OCI-LY1 (cell line): ENCODE data around the gene MOAP1.
"Not testable (repeated sequence)": the region's sequence is repeated elsewhere in the genome, so short reads cannot be mapped to it uniquely, and the experiment has no call there.

Source experiments
- CTCF ChIP-seq: fragments of 200-600 bp; sonication (generic), shearing (Covaris generic); IDR thresholded peaks from 2 replicates; pipeline ENCODE4 v1.5.1; 2017; ENCODE audit warnings: mild to moderate bottlenecking, antibody characterized with exemption, low read length, moderate library complexity, mixed read lengths
- EZH2 ChIP-seq: fragments of 200-600 bp; sonication (generic), shearing (Covaris generic); IDR thresholded peaks from 2 replicates; pipeline ENCODE4 v1.8.0; 2017; ENCODE audit warnings: borderline replicate concordance, mixed run types, mild to moderate bottlenecking, antibody characterized with exemption, low read length, moderate library complexity, mixed read lengths

GRCh38 chr14:93170141-93170540, 14.6 kb downstream of the MOAP1 start:
- TF ChIP-seq CTCF, EZH2: not testable (repeated sequence)
